HL-60 (cell line): ENCODE results near the gene TRIM61.

Source experiments
- POLR2AphosphoS5 ChIP-seq: IDR thresholded peaks from 2 replicates; pipeline ENCODE4 v1.6.1; 2012; ENCODE audit warnings: low read depth
- TF ChIP-seq, protein P1 (sequence below): IDR thresholded peaks from one replicate; pipeline ENCODE4 v1.5.1; 2011; ENCODE audit warnings: low read length, control low read depth, inconsistent platforms; ENCODE audit not compliant: insufficient read depth

DNA sequence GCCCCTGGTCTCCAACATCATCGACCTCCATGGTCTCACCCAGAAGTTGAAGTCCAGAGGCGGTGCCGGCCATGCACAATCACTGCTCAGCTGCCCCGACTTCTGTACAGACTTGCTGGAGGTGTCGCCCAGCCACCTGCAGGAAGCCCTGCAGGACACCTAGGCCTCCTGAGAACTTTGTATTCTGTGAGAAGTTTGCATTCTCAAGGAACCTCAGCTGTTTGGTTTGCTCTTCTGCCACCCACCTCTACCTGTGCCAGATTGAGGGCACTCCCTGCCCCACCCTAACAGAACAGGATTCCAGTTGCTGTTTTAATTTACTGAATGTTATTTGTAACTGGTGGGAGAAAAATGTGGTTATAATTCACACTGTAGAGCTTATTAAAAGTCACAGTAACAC is 46.8 kb downstream of the TRIM61 start:
- TF ChIP-seq, protein P1, sequence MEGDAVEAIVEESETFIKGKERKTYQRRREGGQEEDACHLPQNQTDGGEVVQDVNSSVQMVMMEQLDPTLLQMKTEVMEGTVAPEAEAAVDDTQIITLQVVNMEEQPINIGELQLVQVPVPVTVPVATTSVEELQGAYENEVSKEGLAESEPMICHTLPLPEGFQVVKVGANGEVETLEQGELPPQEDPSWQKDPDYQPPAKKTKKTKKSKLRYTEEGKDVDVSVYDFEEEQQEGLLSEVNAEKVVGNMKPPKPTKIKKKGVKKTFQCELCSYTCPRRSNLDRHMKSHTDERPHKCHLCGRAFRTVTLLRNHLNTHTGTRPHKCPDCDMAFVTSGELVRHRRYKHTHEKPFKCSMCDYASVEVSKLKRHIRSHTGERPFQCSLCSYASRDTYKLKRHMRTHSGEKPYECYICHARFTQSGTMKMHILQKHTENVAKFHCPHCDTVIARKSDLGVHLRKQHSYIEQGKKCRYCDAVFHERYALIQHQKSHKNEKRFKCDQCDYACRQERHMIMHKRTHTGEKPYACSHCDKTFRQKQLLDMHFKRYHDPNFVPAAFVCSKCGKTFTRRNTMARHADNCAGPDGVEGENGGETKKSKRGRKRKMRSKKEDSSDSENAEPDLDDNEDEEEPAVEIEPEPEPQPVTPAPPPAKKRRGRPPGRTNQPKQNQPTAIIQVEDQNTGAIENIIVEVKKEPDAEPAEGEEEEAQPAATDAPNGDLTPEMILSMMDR: no peak
- TF ChIP-seq POLR2AphosphoS5: no peak
